Hepatocyte (in vitro differentiated cells): ENCODE data around the gene CRHR1. TPM values are rescaled to one million over a fixed set of nuclear protein-coding genes. Genes with fewer than 3 reads are reported as not detected.

ENCODE experiments used
- DNase-seq: peaks from one replicate; pipeline ENCODE4 v3.0.0-alpha.2; 2016; ENCODE audit warnings: low spot score
- H2AFZ ChIP-seq: fragments of 200-600 bp; sonication (generic); 2 replicates; pipeline ENCODE4 v1.6.0; 2016; ENCODE audit warnings: antibody characterized with exemption, mild to moderate bottlenecking
- H3K27ac ChIP-seq: fragments of 200-600 bp; sonication (generic); 2 replicates; pipeline ENCODE4 v1.5.1; 2016; ENCODE audit warnings: mild to moderate bottlenecking
- H3K27me3 ChIP-seq: fragments of 200-600 bp; sonication (generic); 2 replicates; pipeline ENCODE4 v1.6.1; 2016
- H3K36me3 ChIP-seq: fragments of 200-600 bp; sonication (generic); replicated peaks from 2 replicates; pipeline ENCODE4 v1.5.1; 2016; ENCODE audit warnings: low read depth; ENCODE audit not compliant: insufficient read depth
- H3K4me1 ChIP-seq: fragments of 200-600 bp; sonication (generic); 2 replicates; pipeline ENCODE4 v1.5.1; 2016; ENCODE audit warnings: mild to moderate bottlenecking, moderate library complexity; ENCODE audit not compliant: insufficient read depth
- H3K4me2 ChIP-seq: fragments of 200-600 bp; sonication (generic); 2 replicates; pipeline ENCODE4 v1.6.0; 2016
- H3K4me3 ChIP-seq: fragments of 200-600 bp; sonication (generic); 2 replicates; pipeline ENCODE4 v1.5.1; 2016; ENCODE audit warnings: mild to moderate bottlenecking
- H3K79me2 ChIP-seq: fragments of 200-600 bp; sonication (generic); 2 replicates; pipeline ENCODE4 v1.6.0; 2017; ENCODE audit warnings: mild to moderate bottlenecking
- H3K9me2 ChIP-seq: fragments of 200-600 bp; sonication (generic); replicated peaks from 2 replicates; pipeline ENCODE4 v1.6.0; 2017; ENCODE audit warnings: mild to moderate bottlenecking; ENCODE audit not compliant: insufficient read depth
- H3K9me3 ChIP-seq: fragments of 200-600 bp; sonication (generic); 2 replicates; pipeline ENCODE4 v1.5.1; 2016; ENCODE audit warnings: low read depth, mild to moderate bottlenecking
- H4K20me1 ChIP-seq: fragments of 200-600 bp; sonication (generic); 2 replicates; pipeline ENCODE4 v1.6.0; 2016; ENCODE audit warnings: mild to moderate bottlenecking; ENCODE audit not compliant: insufficient read depth, poor library complexity, severe bottlenecking
- CTCF ChIP-seq: fragments of 200-600 bp; sonication (generic); IDR thresholded peaks from 2 replicates; pipeline ENCODE4 v1.5.1; 2016; ENCODE audit warnings: antibody characterized with exemption, mild to moderate bottlenecking; ENCODE audit not compliant: poor library complexity
- EZH2 ChIP-seq: fragments of 200-600 bp; sonication (generic); IDR thresholded peaks from 2 replicates; pipeline ENCODE4 v1.6.1; 2016; ENCODE audit warnings: antibody characterized with exemption, mild to moderate bottlenecking, borderline replicate concordance
- EZH2phosphoT487 ChIP-seq: fragments of 200-600 bp; sonication (generic); IDR thresholded peaks from one replicate; pipeline ENCODE4 v1.6.1; 2018; ENCODE audit warnings: antibody characterized with exemption, mild to moderate bottlenecking, low read depth, moderate library complexity; ENCODE audit not compliant: unreplicated experiment, severe bottlenecking
- WGBS: methylation state at CpG from one replicate; pipeline ENCODE4 v1.1.6; 2016; ENCODE audit warnings: low lambda C conversion rate; ENCODE audit errors: missing lambda C conversion rate; 5-methylcytosine and 5-hydroxymethylcytosine counted together
- polyA plus RNA-seq: library from polyadenylated mRNA; unstranded; fragments of >200 nt; fragmentation: Nextera tagmentation; extraction: Ambion mirVana; gene quantifications from 2 replicates; pipeline ENCODE4 v1.2.1, GENCODE V29; 2016
- total RNA-seq: library from RNA; depleted of rRNA; stranded (reverse); fragments of >200 nt; gene quantifications from 2 replicates; pipeline ENCODE4 v1.2.3, GENCODE V29; 2014

CRHR1 gene
- total and polyA plus RNA-seq, 2 experiments from 2014 or later: not detected

- 68% methylated on average over 11 of the region's 11 CpGs for WGBS
- peaks cover 66% of the 10 kb centered on the region for H3K27me3 ChIP-seq
Observed at GRCh38 chr17:45790296-45790922, 6.3 kb downstream of the CRHR1 start.

GRCh38 chr17:45791041-45791582 is 7.0 kb downstream of the CRHR1 start:
- H3K27me3 ChIP-seq: peaks cover 64% of the 10 kb centered on the region
- 72% methylated on average over 8 of the region's 8 CpGs for WGBS
- TF ChIP-seq EZH2phosphoT487: no peak
- no peak for TF ChIP-seq EZH2
- TF ChIP-seq CTCF: no peak

More at GRCh38 chr17:45790296-45790922, 6.3 kb downstream of the CRHR1 start:
- TF ChIP-seq EZH2 (no peak), EZH2phosphoT487 (no peak), CTCF (no peak)
- no peak overlapping the region for H3K4me2 ChIP-seq
- H3K36me3 ChIP-seq: no peaks in the 10 kb centered on the region
- no peaks in the 10 kb centered on the region for H3K9me2 ChIP-seq
- no peaks in the 10 kb centered on the region for H4K20me1 ChIP-seq
- H3K9me3 ChIP-seq: no peaks in the 10 kb centered on the region
- no peak overlapping the region for H3K27ac ChIP-seq
- H2AFZ ChIP-seq: no peak overlapping the region
- H3K4me1 ChIP-seq: no peaks in the 10 kb centered on the region
- DNase-seq: no peak
- no peaks in the 10 kb centered on the region for H3K79me2 ChIP-seq
- no peak overlapping the region for H3K4me3 ChIP-seq

GRCh38 chr17:45791935-45792334 is 7.8 kb downstream of the CRHR1 start:
- 78% methylated on average over 9 of the region's 9 CpGs for WGBS
- Histone ChIP-seq H4K20me1 (no peaks in the 10 kb centered on the region), H3K4me3 (no peak overlapping the region), H3K79me2 (no peaks in the 10 kb centered on the region), H3K36me3 (no peaks in the 10 kb centered on the region), H3K27me3 (peaks cover 61% of the 10 kb centered on the region), H3K9me2 (no peaks in the 10 kb centered on the region), H3K4me2 (no peak overlapping the region), H2AFZ (no peak overlapping the region), H3K4me1 (no peaks in the 10 kb centered on the region), H3K27ac (no peak overlapping the region), H3K9me3 (no peaks in the 10 kb centered on the region)
- no peak for DNase-seq
- no peak for TF ChIP-seq EZH2
- no peak for TF ChIP-seq EZH2phosphoT487
- TF ChIP-seq CTCF: no peak

More at GRCh38 chr17:45791041-45791582, 7.0 kb downstream of the CRHR1 start:
- Histone ChIP-seq H3K4me3 (no peak overlapping the region), H3K9me2 (no peaks in the 10 kb centered on the region), H4K20me1 (no peaks in the 10 kb centered on the region), H3K27ac (no peak overlapping the region), H3K36me3 (no peaks in the 10 kb centered on the region), H2AFZ (no peak overlapping the region), H3K79me2 (no peaks in the 10 kb centered on the region), H3K4me1 (no peaks in the 10 kb centered on the region), H3K4me2 (no peak overlapping the region), H3K9me3 (no peaks in the 10 kb centered on the region)
- DNase-seq: no peak
